ENCODE data around the gene KCNJ1. TPM values are rescaled to one million over a fixed set of nuclear protein-coding genes. Genes with fewer than 3 reads are reported as not detected.

KCNJ1 gene
- total and polyA plus RNA-seq, 2 donors from 2014 or later: 175 to 355 TPM

DNA sequence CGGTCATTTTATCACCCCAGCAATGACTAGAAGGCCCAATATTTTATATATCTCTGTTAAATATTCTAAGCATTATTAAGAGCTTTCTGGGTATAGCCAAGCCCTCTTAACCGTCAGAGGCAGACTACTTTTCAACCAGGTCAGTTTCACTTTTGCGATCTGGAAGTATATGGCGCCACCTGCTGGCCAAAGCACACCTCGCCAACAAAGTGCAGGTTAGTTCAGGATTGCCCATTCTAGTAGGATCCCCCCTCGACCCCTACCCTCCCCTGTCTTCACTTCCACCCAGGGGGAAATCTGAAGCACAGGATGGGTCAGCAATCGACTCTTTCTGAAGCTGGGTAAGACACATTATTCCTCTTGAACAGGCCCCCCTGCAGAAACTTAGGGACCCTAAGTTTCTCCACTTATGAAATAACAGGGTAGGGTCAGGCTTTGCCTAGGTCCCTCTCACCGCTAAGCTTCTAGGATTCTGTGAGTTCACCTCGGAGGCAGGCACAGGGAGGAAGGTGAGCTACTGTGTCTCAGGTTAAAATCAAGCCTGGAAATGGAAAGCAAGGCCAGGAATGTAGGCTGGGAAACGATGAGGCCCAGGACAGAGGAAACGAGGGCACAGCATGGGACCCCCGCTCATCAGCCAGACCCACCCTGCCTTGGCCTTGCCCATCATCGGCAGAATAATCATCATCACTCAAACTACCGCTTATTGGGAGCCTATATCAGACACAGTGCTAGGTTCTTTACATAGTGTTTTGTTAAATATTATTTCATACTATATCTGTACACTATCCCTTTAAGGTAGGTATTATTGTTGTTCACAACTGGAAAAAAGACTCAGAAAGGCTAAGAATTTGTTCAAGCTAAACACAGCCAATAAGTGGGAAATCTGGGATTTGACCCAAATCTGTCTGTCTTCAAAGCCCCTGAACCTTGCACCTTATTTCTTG, 35.6 kb downstream of the KCNJ1 start:
- no peak overlapping the region for H3K4me3 ChIP-seq (ENCODE audit: low read length in 3 of 3)
- peak; percentile 86 to 93 (median 88) for DNase-seq
- peak; percentile 39 for FAIRE-seq
- H3K27me3 ChIP-seq (ENCODE audit: control insufficient read depth, insufficient read depth, low read length): no peaks in the 10 kb centered on the region
- intact Hi-C loops (cut with DNase I): no loop called here
- H3K9me3 ChIP-seq (ENCODE audit: control insufficient read depth in 2 of 3, insufficient read depth in 1 of 3, low read length in 3 of 3): no peaks in the 10 kb centered on the region
- TF ChIP-seq, protein P1, sequence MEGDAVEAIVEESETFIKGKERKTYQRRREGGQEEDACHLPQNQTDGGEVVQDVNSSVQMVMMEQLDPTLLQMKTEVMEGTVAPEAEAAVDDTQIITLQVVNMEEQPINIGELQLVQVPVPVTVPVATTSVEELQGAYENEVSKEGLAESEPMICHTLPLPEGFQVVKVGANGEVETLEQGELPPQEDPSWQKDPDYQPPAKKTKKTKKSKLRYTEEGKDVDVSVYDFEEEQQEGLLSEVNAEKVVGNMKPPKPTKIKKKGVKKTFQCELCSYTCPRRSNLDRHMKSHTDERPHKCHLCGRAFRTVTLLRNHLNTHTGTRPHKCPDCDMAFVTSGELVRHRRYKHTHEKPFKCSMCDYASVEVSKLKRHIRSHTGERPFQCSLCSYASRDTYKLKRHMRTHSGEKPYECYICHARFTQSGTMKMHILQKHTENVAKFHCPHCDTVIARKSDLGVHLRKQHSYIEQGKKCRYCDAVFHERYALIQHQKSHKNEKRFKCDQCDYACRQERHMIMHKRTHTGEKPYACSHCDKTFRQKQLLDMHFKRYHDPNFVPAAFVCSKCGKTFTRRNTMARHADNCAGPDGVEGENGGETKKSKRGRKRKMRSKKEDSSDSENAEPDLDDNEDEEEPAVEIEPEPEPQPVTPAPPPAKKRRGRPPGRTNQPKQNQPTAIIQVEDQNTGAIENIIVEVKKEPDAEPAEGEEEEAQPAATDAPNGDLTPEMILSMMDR (IDR thresholded peaks at IDR 0.05; ENCODE audit: borderline replicate concordance, extremely low read depth, insufficient read depth): peak; percentile 86
- H3K4me1 ChIP-seq (ENCODE audit: control insufficient read depth in 2 of 3, insufficient read depth in 2 of 3, low read depth in 1 of 3, low read length in 3 of 3): peaks cover 0 to 20% (median 10%) of the 10 kb centered on the region in 3 donors
- H3K27ac ChIP-seq (ENCODE audit: low read depth in 2 of 2, low read length in 2 of 2): no peak overlapping the region
- H3K36me3 ChIP-seq (ENCODE audit: control insufficient read depth in 2 of 3, insufficient read depth in 3 of 3, low read length in 3 of 3): no peaks in the 10 kb centered on the region
- H3K9ac ChIP-seq (ENCODE audit: low read length in 3 of 3): no peak overlapping the region

DNA sequence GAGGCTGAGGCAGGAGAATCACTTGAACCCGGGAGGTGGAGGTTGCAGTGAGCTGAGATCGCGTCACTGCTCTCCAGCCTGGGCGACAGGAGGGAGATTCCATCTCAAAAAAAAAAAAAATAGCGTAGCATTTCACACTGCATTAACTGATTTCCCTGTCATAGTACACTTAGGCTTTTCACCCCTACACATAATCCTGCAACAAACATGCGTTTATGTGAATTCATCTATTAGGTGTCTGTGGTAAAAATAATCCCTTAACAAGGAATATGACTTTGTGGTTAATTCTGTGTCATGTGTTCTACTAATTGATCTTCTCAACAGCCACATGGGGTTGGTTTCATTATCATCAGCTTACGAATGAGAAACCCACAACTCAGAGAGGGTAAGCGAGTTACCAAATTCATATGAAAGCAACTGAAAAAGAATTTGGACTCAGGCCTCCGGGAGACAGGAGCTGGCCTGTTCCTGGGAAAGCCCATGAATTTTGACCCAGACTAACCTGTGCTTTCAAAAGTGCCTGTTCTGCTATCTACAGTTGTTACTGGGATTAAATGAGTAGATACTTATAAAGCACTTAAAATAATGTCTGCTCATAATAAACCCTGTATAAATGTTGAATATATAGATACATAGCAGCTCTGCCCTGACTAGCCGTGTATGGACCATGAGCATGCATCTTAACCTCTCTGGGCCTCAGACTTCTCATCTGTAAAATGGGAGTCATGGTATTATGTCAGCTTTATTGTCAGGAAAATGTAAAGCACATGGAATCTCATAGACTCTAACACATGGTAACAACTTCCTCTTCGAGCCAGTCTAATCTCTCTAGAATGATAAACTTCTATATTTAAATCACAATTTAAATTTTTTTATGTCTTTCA, 36.6 kb downstream of the KCNJ1 start:
- H3K4me1 ChIP-seq (ENCODE audit: control insufficient read depth in 2 of 3, insufficient read depth in 2 of 3, low read depth in 1 of 3, low read length in 3 of 3): peaks cover 0 to 19% (median 7%) of the 10 kb centered on the region in 3 donors
- no peak overlapping the region for H3K9ac ChIP-seq (ENCODE audit: low read length in 3 of 3)
- FAIRE-seq (no peak), DNase-seq (no peak)
- TF ChIP-seq, protein P1 (IDR thresholded peaks at IDR 0.05; ENCODE audit: borderline replicate concordance, extremely low read depth, insufficient read depth): no peak
- H3K9me3 ChIP-seq (ENCODE audit: control insufficient read depth in 2 of 3, insufficient read depth in 1 of 3, low read length in 3 of 3): no peaks in the 10 kb centered on the region
- H3K27me3 ChIP-seq (ENCODE audit: control insufficient read depth, insufficient read depth, low read length): no peaks in the 10 kb centered on the region
- H3K36me3 ChIP-seq (ENCODE audit: control insufficient read depth in 2 of 3, insufficient read depth in 3 of 3, low read length in 3 of 3): no peaks in the 10 kb centered on the region
- intact Hi-C loops (cut with DNase I): no loop called here
- H3K27ac ChIP-seq (ENCODE audit: low read depth in 2 of 2, low read length in 2 of 2): peak overlapping the region in 1 of 2 donors; percentile 26
- H3K4me3 ChIP-seq (ENCODE audit: low read length in 3 of 3): no peak overlapping the region

DNA sequence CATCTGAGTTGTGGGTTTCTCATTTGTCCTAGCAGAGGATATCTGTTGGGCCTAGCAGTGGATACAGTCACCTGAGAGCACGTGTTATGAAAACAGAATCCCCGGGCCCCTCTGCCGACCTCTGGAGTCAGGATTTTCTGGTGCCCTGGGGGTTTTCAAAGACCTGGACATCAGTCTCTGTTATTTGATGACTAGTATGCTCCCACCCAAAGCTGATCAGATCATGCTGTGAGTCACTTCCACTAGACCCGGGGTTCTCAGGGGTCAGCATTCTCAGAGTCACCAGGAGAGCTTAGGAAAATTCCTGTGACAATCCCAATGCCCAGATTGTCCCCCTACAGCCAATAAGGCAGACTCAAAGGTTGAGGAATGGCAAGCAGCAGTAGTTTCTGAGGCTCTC, 38.7 kb downstream of the KCNJ1 start:
- no peak for DNase-seq
- peaks cover 0 to 8% (median 3%) of the 10 kb centered on the region in 3 donors for H3K4me1 ChIP-seq (ENCODE audit: control insufficient read depth in 2 of 3, insufficient read depth in 2 of 3, low read depth in 1 of 3, low read length in 3 of 3)
- intact Hi-C loops (cut with DNase I): no loop called here
- TF ChIP-seq, protein P1 (IDR thresholded peaks at IDR 0.05; ENCODE audit: borderline replicate concordance, extremely low read depth, insufficient read depth): no peak
- no peak overlapping the region for H3K27ac ChIP-seq (ENCODE audit: low read depth in 2 of 2, low read length in 2 of 2)
- H3K9ac ChIP-seq (ENCODE audit: low read length in 3 of 3): no peak overlapping the region
- no peak for FAIRE-seq
- H3K27me3 ChIP-seq (ENCODE audit: control insufficient read depth, insufficient read depth, low read length): no peaks in the 10 kb centered on the region
- H3K4me3 ChIP-seq (ENCODE audit: low read length in 3 of 3): no peak overlapping the region
- H3K36me3 ChIP-seq (ENCODE audit: control insufficient read depth in 2 of 3, insufficient read depth in 3 of 3, low read length in 3 of 3): no peaks in the 10 kb centered on the region
- H3K9me3 ChIP-seq (ENCODE audit: control insufficient read depth in 2 of 3, insufficient read depth in 1 of 3, low read length in 3 of 3): no peaks in the 10 kb centered on the region
